WTC11 (cell line): ENCODE measurements around the gene TCOF1.

Source experiments
- ATF1 ChIP-seq: sonication (generic); formaldehyde crosslinking; IDR thresholded peaks from 2 replicates; pipeline ENCODE4 v1.8.1; 2023; ENCODE audit warnings: mild to moderate bottlenecking, moderate library complexity, missing genetic modification reagents
- CTCF ChIP-seq: fragments of 200-600 bp; IDR thresholded peaks from 2 replicates; pipeline ENCODE4 v1.8.0; 2022; ENCODE audit warnings: antibody characterized with exemption
- ELF4 ChIP-seq: sonication (generic); formaldehyde crosslinking; IDR thresholded peaks from 2 replicates; pipeline ENCODE4 v1.8.1; 2022; ENCODE audit warnings: low read depth, mild to moderate bottlenecking, moderate library complexity, missing genetic modification reagents
- MAX ChIP-seq: sonication (generic); formaldehyde crosslinking; IDR thresholded peaks from 2 replicates; pipeline ENCODE4 v1.8.0; 2022; ENCODE audit warnings: mild to moderate bottlenecking, missing genetic modification reagents
- SMAD3 ChIP-seq: sonication (generic); formaldehyde crosslinking; IDR thresholded peaks from 2 replicates; pipeline ENCODE4 v1.8.0; 2022; ENCODE audit warnings: missing genetic modification reagents, mild to moderate bottlenecking, borderline replicate concordance
- SP1 ChIP-seq: sonication (generic); formaldehyde crosslinking; conservative IDR thresholded peaks from 2 replicates; pipeline ENCODE4 v1.8.1; 2022; ENCODE audit warnings: missing genetic modification reagents
- ZNF317 ChIP-seq: sonication (generic); formaldehyde crosslinking; IDR thresholded peaks from 2 replicates; pipeline ENCODE4 v1.8.1; 2023; ENCODE audit warnings: low read depth, mild to moderate bottlenecking, moderate library complexity, missing genetic modification reagents, borderline replicate concordance
- TF ChIP-seq, protein P1 (sequence below): sonication (generic); formaldehyde crosslinking; conservative IDR thresholded peaks from 2 replicates; pipeline ENCODE4 v1.8.1; 2023; ENCODE audit warnings: mild to moderate bottlenecking, low read depth, missing genetic modification reagents, moderate library complexity

- TF ChIP-seq SMAD3 (CRISPR knock-in tag) (no peak), SP1 (CRISPR knock-in tag) (no peak), MAX (CRISPR knock-in tag) (no peak), ELF4 (CRISPR knock-in tag) (no peak), ATF1 (CRISPR knock-in tag) (no peak), CTCF (no peak), ZNF317 (CRISPR knock-in tag) (no peak)
- TF ChIP-seq, protein P1, sequence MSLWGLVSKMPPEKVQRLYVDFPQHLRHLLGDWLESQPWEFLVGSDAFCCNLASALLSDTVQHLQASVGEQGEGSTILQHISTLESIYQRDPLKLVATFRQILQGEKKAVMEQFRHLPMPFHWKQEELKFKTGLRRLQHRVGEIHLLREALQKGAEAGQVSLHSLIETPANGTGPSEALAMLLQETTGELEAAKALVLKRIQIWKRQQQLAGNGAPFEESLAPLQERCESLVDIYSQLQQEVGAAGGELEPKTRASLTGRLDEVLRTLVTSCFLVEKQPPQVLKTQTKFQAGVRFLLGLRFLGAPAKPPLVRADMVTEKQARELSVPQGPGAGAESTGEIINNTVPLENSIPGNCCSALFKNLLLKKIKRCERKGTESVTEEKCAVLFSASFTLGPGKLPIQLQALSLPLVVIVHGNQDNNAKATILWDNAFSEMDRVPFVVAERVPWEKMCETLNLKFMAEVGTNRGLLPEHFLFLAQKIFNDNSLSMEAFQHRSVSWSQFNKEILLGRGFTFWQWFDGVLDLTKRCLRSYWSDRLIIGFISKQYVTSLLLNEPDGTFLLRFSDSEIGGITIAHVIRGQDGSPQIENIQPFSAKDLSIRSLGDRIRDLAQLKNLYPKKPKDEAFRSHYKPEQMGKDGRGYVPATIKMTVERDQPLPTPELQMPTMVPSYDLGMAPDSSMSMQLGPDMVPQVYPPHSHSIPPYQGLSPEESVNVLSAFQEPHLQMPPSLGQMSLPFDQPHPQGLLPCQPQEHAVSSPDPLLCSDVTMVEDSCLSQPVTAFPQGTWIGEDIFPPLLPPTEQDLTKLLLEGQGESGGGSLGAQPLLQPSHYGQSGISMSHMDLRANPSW (CRISPR knock-in tag), result no peak
These were observed 43.4 kb upstream of the TCOF1 start for GRCh38 chr5:150313921-150314716.
